ENCODE data around the gene NFIX.

Gene NFIX

DNA sequence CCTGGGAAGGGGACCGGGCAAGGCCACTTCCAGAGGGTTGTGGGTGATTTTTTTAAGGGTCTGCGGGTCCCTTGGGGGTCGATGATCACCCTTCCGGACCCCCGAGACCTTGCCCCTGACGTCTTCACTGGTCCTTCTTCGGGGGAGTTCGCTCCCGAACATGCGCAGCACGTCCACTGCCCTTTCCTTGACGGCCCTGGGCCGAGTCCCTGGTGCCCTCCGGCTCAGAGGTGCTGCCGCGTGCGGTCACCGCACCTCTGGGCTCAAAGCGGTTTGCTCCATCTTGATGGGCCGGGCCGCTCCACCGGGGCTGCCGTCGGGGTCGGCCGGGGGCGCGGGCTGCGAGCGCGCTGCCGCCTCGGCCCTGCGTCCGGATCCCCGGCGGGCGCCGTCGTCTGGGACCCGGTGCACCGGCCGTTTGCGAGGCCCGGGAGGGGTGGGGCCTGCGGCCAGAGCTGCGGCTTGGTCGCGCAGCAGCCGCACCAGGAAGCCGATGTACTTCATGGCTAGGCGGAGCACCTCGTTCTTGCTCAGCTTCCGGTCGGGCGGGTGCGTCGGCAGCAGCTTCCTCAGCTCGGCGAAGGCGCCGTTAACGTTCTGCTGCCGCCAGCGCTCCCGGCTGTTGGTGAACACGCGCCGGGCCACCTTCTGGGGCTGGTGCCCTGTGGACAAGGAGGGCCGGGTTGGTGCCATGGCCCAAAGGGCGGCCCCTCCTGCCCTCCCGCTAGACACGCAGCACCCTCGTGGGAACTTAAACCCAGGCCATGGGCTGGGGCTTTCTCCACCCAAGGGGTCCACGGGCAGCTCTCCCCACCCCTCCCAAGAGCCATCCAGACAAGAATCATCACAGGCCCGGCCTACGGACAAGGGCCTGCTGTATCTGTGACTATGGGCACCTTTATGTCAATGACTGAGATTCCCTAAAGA, 104.1 kb downstream of the NFIX start:
- DNase-seq (ENCODE audit: low spot score in 2 of 2) = no peak
- in situ Hi-C loops (cut with MboI; ENCODE audit: low sequenced_read_pairs) = no loop called here

DNA sequence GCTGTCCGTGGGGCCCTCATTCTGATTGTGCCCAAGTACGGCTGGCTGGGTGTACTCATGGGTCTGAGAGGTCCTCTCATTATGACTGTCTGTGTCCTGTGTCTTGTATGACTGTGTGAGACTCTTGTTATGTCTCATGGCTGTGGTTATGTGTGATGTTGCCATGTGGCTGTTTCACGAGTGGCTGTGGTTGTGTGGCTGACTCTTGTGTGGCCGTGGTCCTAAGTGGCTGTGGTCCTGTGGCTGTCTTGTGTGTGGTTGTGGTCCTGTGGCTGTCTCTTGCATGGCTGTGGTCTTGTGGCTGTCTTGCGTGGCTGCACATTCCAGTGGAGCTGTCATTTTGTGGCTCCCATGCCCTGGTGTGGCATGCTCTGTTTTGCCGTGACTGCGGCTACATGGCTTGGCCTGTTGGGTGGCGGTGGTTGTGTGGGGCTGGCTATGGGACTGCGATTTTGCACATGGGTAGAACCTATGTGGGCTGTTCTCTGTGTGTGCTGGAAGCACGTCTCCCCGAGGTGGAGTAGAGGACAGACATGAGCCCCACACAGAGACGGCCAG, 104.8 kb downstream of the NFIX start:
- DNase-seq (ENCODE audit: low spot score in 2 of 2) = no peak
- H3K4me3 ChIP-seq = no peak overlapping the region
- no peaks in the 10 kb centered on the region for H3K9me3 ChIP-seq
- H3K27me3 ChIP-seq (ENCODE audit: low read depth) = 0 out of 2 replicates have a peak, but pooled peaks cover 3% of the 10 kb centered on the region
- 0 out of 2 replicates have a peak, but pooled peaks cover 3% of the 10 kb centered on the region for H3K4me1 ChIP-seq
- peaks cover 6% of the 10 kb centered on the region for H3K36me3 ChIP-seq (replicated peaks)
- in situ Hi-C loops (cut with MboI; ENCODE audit: low sequenced_read_pairs) = no loop called here

More for the DNA sequence above, 104.1 kb downstream of the NFIX start:
- Histone ChIP-seq H3K9me3 (no peaks in the 10 kb centered on the region), H3K4me3 (no peak overlapping the region), H3K4me1 (0 out of 2 replicates have a peak, but pooled peaks cover 3% of the 10 kb centered on the region), H3K36me3 (replicated peaks) (no peaks in the 10 kb centered on the region), H3K27me3 (ENCODE audit: low read depth) (0 out of 2 replicates have a peak, but pooled peaks cover 3% of the 10 kb centered on the region)

DNA sequence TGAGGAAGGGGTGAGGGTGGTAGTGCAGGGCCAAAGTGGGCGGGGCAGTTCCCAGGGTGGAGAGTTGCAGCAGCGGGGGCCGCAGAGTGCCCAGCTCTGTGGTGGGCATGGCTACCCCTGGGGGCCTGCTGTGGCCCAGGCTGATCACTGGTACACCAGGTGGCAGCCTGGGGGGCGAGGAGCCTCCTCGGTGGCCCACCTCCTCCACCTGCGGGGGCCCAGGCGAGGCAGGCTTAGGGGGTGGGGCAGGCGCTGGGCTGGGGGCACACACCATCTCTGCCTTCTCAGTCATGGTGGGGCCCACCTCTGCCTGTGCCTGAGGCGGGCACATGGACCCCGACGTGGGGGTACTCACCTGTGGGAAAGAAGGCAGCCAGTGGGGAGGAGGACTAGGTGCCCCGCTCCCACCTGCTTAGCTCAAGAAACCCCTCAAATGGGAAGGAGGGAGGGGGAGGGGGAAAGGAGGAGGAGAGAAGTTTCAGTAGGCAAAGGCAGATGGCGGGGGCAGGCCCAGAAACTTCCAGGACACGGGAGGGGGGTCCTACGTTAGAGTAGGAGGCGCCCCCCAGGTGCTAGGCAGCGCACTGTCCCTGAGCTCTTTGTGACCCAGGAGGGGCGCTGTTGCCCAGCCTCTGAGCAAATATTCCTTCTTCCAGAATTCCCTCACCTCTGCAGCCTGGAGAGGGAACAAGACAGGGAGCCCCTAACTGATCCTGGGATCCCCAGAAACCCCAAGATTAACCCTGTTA, 105.7 kb downstream of the NFIX start:
- DNase-seq (ENCODE audit: low spot score in 2 of 2) = no peak
- 0 out of 2 replicates have a peak, but pooled peaks cover 3% of the 10 kb centered on the region for H3K27me3 ChIP-seq (ENCODE audit: low read depth)
- in situ Hi-C loops (cut with MboI; ENCODE audit: low sequenced_read_pairs) = no loop called here
- no peak overlapping the region for H3K4me3 ChIP-seq
- H3K36me3 ChIP-seq (replicated peaks) = peaks cover 6% of the 10 kb centered on the region
- no peaks in the 10 kb centered on the region for H3K9me3 ChIP-seq
- 0 out of 2 replicates have a peak, but pooled peaks cover 3% of the 10 kb centered on the region for H3K4me1 ChIP-seq

DNA sequence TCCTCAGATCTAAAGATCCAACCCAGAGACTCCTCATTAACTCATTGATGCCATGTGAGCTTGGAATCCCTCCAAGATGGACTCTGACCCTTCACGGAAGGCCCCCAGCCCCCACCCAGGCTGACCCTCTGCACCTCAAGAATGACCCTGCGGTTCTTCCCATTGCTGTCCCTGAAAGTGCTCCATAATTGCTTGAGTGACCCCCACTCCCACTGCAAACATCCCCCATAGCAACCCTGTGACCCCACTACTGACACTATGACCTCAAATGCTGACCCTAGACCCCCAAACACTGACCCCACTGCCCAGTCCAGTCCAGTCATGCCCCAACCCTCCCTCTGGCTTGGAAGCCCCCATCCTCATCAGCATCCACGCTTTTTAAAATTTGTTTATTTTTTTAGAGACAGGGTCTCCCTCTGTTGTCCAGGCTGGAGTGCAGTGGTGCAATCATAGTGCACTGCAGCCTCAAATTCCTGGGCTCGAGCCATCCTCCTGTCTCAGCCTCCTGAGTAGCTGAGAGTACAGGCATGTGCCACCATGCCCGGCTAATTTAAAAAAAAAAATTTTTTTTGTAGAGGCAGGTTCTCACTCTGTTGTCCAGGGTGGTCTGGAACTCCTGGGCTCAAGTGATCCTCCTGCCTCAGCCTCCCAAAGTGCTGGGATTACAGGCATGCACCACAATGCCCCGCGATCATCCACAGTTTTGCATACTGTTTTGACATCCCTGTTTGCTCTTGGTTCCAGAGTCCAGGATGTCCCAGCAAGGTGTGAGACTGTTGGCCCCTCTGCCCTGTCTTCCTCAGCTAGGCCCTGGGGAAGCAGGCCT, 106.5 kb downstream of the NFIX start:
- no peaks in the 10 kb centered on the region for H3K9me3 ChIP-seq
- no peak for DNase-seq (ENCODE audit: low spot score in 2 of 2)
- peaks cover 6% of the 10 kb centered on the region for H3K36me3 ChIP-seq (replicated peaks)
- H3K27me3 ChIP-seq (ENCODE audit: low read depth) = 0 out of 2 replicates have a peak, but pooled peaks cover 3% of the 10 kb centered on the region
- 0 out of 2 replicates have a peak, but pooled peaks cover 3% of the 10 kb centered on the region for H3K4me1 ChIP-seq
- in situ Hi-C loops (cut with MboI; ENCODE audit: low sequenced_read_pairs) = no loop called here
- peak overlapping the region; percentile 21 for H3K4me3 ChIP-seq

DNA sequence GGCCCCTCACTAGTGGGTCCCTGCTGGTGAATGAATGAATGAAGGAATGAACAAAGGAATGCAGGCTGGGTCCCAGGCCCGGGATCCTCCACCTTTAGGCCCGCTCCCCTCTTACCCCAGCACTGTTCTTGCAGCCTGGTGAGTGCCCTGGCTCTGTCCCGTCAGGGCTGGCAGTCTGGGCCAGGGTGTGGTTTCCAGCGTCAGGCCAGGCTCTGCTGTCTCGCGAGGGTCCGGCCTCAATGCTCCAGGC, 107.1 kb downstream of the NFIX start:
- no peak for DNase-seq (ENCODE audit: low spot score in 2 of 2)
- H3K9me3 ChIP-seq = no peaks in the 10 kb centered on the region
- H3K4me3 ChIP-seq = peak overlapping the region; percentile 21
- 0 out of 2 replicates have a peak, but pooled peaks cover under 1% of the 10 kb centered on the region for H3K4me1 ChIP-seq
- H3K27me3 ChIP-seq (ENCODE audit: low read depth) = 0 out of 2 replicates have a peak, but pooled peaks cover 3% of the 10 kb centered on the region
- H3K36me3 ChIP-seq (replicated peaks) = peaks cover 9% of the 10 kb centered on the region
- in situ Hi-C loops (cut with MboI; ENCODE audit: low sequenced_read_pairs) = no loop called here

DNA sequence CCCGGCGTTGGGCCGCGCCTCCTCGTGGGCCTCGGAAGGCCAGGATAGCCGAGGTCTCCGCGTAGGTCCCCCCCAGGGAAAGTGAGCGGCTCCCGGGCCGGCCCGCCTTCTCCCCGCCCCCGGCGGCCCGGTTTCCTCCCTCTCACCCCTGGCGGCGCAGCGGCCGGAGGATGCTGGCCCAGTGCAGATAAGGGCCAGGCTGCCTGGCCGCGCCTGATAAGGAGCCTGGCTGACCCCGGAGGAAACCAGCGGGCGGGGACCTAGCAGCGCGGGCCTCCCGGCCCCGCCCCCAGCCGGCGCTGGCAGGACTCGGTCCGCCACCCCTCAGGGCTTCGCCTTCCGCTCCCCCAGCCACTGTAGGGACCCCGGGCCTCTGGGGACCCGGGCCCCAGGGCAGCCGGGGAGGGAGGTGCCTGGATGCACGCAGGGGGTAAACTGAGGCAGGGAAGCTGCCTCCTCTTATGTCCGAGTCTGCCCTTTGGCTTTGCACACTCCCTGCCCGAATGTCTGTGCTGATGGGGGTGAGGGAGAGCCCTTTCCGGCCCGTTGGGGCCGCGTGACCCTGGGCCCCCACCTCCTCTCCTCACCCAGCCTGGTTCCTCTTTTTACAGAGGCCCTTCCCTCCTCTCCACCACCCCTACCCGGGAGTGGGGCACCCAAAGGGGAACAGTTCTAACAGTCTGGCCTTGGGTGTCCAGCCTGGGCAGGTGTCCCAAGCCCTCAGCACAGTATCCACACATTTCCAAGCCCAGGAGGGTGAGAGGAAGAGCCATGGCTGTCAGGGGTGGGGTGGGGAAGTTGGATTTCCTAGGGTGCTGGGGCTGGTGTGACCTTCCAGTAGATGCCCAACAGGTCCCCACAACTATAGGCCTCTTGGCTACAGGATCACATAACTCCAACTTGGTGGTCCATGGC, 107.6 kb downstream of the NFIX start, which contains the start of gene LYL1:
Gene LYL1 (minus strand): TSS at position 193 of the 915 bp plus-strand sequence. CDS start 1,687 bp downstream, outside the sequence.
- H3K36me3 ChIP-seq (replicated peaks) = peaks cover 11% of the 10 kb centered on the region
- in situ Hi-C loops (cut with MboI; ENCODE audit: low sequenced_read_pairs) = no loop called here
- H3K9me3 ChIP-seq = no peaks in the 10 kb centered on the region
- no peaks in the 10 kb centered on the region for H3K4me1 ChIP-seq
- H3K27me3 ChIP-seq (ENCODE audit: low read depth) = 0 out of 2 replicates have a peak, but pooled peaks cover 3% of the 10 kb centered on the region
- H3K4me3 ChIP-seq = peak within 1 kb of the TSS; percentile 21
- DNase-seq (ENCODE audit: low spot score in 2 of 2) = peak in 1 of 2 experiments; percentile 54

DNA sequence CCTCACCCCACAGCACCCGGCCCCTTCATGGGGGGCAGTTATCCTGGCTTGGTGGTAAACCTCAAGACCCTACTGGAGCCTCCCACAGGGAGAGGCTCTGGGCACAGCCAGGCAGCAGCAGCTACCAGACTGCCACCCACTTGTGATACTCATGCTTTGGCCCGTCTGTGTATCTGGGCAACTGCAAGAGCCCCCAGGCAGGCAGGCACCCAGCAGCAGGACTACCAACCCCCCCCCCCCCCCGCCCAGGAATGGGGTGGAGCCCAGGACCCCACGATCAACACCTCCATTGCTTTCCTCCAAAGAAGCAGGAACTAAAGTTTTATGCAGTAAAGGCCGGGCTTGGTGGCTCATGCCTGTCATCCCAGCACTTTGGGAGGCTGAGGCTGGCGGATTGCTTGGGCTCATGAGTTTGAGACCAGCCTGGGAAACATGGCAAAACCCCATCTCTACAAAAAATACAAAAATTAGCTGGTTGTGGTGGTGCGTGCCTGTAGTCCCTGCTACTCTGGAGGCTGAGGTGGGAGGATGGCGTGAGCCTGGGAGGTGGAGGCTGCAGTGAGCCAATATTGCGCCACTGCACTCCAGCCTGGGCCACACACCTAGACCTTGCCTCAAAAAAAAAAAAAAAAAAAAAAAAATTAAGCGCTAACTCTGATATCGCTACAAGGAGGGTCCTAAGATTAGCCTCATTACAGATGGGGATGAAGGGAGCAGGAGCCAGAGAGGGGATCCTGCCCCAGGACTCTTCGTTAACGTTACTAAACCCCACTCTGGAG, 108.5 kb downstream of the NFIX start:
- DNase-seq (ENCODE audit: low spot score in 2 of 2) = no peak
- H3K4me1 ChIP-seq = no peaks in the 10 kb centered on the region
- in situ Hi-C loops (cut with MboI; ENCODE audit: low sequenced_read_pairs) = no loop called here
- H3K9me3 ChIP-seq = no peaks in the 10 kb centered on the region
- H3K36me3 ChIP-seq (replicated peaks) = peaks cover 11% of the 10 kb centered on the region
- H3K27me3 ChIP-seq (ENCODE audit: low read depth) = 0 out of 2 replicates have a peak, but pooled peaks cover 2% of the 10 kb centered on the region
- H3K4me3 ChIP-seq = no peak overlapping the region

DNA sequence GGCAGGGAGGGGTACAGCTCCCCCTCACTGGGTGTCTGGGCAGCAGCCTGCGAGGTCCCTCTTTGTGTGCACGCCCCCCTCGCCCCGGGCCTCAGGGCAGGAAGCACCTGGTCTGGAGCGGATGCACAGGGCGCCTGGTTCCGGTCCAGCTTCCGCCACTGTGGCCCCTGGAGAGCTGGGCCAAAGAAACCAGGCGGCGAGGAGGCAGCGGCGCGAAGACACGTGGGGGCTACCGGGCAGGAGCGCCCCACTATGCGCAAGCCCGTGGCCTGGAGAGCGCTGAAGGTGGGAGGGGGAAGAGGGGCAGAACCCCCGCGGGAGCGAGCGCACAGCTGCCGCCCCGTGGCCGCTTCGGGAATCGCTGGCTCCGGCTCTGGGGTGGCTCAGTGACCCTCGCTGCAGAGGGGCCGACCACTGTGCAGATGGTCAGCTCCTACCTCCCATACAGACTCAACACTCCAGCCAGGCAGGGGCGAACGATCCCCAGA, 109.1 kb downstream of the NFIX start:
- in situ Hi-C loops (cut with MboI; ENCODE audit: low sequenced_read_pairs) = no loop called here
- no peaks in the 10 kb centered on the region for H3K27me3 ChIP-seq (ENCODE audit: low read depth)
- peaks cover 16% of the 10 kb centered on the region for H3K36me3 ChIP-seq (replicated peaks)
- no peak overlapping the region for H3K4me3 ChIP-seq
- no peaks in the 10 kb centered on the region for H3K9me3 ChIP-seq
- peak in 1 of 2 experiments; percentile 75 for DNase-seq (ENCODE audit: low spot score in 2 of 2)
- H3K4me1 ChIP-seq = no peaks in the 10 kb centered on the region

DNA sequence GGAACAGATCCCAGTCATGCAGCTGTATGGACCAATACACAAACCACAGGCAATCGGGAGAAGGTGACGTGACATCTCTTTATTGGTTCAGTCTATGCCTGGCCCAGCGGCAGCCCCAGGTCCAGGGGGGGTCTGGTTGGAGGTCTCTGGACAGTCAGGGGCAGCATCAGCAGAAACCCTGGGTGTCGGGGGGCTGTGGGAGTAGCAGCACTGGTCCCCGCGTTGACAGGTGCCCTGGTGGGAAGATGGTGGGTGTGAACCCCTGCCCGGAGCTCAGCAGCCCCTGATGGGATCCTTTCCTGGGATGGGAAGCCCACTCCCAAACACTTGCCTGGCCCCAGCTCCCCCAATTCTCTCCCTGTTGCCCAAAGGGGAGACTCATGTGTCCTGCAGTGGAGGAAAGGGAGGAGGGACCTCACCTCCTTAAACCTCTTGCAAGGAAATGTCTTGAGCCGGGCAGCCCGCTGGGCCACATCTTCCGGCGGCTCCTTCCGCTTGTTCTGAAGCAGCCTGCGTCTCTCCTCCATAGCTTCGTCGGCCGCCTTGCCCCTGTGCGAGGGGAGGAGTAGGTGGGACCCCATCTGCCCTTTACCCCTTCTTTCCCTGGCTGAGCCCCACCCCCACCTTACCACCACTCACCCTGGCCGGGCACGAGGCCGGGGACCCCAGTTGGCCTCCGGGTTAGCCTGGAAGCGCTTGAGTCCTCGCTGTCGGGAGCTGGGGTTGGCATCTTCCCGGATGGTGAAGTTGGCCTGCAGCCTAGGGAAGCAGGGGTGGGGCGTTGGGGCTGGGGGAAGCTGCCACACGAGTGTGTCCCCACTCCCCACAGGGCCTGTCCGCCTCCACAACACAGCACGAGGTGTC, 109.8 kb downstream of the NFIX start:
- peaks cover 20% of the 10 kb centered on the region for H3K36me3 ChIP-seq (replicated peaks)
- no peaks in the 10 kb centered on the region for H3K4me1 ChIP-seq
- in situ Hi-C loops (cut with MboI; ENCODE audit: low sequenced_read_pairs) = no loop called here
- no peaks in the 10 kb centered on the region for H3K9me3 ChIP-seq
- no peaks in the 10 kb centered on the region for H3K27me3 ChIP-seq (ENCODE audit: low read depth)
- DNase-seq (ENCODE audit: low spot score in 2 of 2) = no peak
- no peak overlapping the region for H3K4me3 ChIP-seq

DNA sequence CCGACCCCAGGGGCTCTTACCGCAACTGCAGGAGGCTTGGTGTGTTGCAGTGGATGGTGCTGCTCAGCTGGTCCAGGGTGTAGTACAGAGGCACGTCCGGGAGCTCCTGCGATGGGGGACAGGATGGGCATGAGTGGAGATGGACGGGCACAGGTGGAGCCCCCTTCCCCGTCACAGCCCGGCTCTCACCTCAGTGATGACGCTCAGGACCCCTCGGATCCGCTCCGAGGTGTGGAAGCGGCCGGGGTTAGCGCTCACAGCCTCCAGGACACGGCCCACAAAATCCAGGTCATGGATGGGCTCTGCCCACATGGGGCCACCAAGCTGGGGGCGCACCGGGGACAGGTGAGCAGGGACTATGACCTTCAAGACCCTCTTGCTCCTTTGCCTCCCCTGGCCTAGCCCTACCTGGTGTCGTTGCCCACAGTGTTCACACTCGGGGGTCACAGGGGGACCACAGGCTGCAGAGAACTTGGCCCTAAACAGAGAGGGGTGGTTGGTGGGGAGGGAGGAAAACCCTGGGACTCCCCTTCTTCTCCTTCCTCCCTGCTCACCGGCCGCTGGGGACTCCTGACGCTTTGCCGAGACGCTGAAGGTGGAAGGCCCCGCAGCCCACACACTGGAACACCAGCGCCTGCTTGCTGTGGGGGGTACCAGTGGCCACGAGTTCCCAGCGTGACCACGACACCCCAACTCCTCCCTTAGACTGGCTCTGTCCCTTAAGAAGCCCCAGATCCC, 114.3 kb downstream of the NFIX start:
- H3K27me3 ChIP-seq (ENCODE audit: low read depth) = no peaks in the 10 kb centered on the region
- no peak for DNase-seq (ENCODE audit: low spot score in 2 of 2)
- no peak overlapping the region for H3K4me3 ChIP-seq
- H3K4me1 ChIP-seq = no peaks in the 10 kb centered on the region
- H3K9me3 ChIP-seq = no peaks in the 10 kb centered on the region
- peaks cover 44% of the 10 kb centered on the region for H3K36me3 ChIP-seq (replicated peaks)
- in situ Hi-C loops (cut with MboI; ENCODE audit: low sequenced_read_pairs) = no loop called here

Data from HAP-1 (cell line).